GM21528 (cell line): ENCODE data around the gene ST8SIA6.

Experiments used
- ATAC-seq: cut with Tn5 transposase; IDR thresholded peaks from one replicate; pipeline ENCODE4 v1.9.1; 2021; ENCODE audit warnings: mild to moderate bottlenecking, moderate library complexity; ENCODE audit not compliant: unreplicated experiment, low FRiP score

ST8SIA6 gene

GRCh38 chr10:17394854-17395253, 59.5 kb downstream of the ST8SIA6 start:
- ATAC-seq = no peak

DNA sequence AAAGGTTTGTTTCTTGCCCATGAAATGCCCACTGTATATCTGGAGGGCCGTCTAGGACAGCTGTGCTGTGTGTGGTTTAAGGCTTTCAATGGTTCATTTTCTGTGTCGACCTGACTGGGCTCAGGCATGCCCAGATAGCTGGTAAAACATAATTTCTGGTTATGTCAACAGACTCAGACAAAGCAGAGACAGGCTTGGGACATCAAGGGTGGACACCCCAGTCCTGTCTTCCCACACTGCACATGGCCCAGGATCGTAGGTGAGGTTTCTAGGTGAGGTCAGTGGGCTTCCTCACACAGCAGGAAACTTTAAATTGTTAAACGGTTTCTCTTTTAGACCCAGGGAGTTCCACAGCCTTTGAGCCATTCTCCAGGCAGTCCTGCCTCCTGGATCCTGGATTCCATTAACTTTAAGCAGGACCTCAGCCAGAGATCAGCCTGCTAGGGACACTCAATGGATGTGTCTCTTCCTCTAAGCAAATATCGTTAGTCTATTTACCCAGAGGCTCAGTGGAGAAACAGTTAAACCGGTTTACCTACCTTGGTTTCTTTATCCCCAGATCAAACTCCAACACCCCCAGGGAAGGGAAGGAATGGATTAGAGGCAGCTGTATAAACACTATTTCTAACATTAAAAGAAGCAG, 66.4 kb downstream of the ST8SIA6 start:
- ATAC-seq = no peak

GRCh38 chr10:17386616-17387075, 67.7 kb downstream of the ST8SIA6 start:
- no peak for ATAC-seq

DNA sequence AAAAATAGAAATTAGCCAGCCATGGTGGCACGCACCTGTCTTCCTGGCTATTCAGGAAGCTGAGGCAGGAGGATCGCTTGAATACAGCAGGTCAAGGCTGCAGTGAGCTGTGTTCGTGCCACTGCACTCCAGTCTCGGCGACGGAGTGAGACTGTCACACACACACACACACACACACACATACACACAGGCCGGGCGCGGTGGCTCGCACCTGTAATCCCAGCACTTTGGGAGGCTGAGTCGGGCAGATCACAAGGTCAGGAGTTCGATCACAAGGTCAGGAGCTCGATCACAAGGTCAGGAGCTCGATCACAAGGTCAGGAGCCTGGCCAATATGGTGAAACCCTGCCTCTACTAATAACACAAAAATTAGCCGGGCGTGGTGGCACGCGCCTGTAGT, 68.4 kb downstream of the ST8SIA6 start:
- ATAC-seq = no peak

DNA sequence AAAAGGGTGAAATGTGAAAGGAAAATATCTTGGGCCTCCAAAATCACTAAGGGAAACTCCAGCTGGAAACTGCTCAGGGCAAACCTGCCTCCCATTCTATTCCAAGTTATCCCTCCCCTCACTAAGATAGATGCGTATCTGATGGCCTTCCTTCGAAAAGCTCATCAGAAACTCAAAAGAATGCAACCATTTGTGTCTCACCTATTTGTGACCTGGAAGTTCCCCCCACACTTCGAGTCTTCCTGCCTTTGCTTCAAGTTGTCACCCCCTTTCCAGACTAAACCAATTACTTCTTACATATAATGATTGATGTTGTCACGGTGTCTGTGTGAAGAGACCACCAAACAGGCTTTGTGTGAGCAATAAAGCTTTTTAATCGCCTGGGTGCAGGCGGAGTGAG, 69.3 kb downstream of the ST8SIA6 start:
- ATAC-seq = no peak

DNA sequence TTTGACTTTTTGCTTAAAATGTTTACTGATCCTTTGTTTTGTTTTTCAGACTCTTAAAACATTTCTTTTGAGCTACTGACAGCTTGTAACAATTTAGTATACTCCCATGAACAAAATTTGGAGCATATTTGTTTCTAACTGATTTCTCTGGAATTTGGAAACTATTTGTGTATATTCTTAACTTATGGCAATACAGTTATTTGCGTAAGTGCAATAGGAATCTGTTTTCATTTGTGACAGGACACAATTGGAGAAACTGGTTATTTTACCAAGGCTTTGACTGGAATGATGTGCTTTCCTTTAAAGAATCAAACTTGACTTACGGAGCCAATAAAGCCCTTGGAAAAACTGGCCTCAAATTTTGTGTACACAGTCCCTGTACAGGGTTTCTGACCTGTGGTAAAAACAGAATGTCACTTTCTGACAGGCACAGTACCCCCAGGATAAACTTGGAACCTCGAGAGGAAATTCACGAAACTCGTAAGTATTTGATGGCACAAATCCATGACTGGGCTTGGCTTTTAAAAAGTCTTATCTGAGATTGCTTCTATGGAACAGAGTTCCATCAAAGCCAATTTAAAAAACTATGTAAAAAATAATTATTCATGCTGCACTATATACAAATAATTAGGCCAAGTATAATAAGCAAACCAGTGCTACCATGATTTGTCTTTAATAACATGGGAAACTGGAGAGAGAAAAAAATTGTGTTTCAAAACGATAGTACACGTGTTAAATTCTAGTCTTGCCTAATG, 70.4 kb downstream of the ST8SIA6 start:
- ATAC-seq = no peak

- no peak for ATAC-seq
These were observed 72.8 kb downstream of the ST8SIA6 start for GRCh38 chr10:17381502-17382142.

GRCh38 chr10:17380888-17381287, 73.5 kb downstream of the ST8SIA6 start:
- no peak for ATAC-seq

DNA sequence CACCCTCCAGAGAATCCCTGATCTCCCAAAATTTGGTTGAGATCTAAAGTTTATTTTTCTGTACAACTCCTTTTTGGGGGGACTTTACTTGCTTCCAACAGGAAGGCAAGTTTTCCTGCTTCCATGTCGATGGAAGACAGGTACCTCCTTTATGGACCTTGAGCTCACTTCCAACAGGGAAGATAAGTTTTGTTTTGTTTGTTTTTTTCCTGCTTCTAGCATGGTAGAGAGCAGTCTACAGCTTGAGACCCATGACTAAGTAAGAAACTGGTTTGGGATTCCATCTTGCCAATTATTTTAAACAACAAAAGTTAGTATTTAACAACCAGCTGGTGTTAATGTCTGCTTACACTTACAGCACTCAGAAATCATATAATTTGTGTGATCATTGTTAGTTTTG, 74.4 kb downstream of the ST8SIA6 start:
- no peak for ATAC-seq

DNA sequence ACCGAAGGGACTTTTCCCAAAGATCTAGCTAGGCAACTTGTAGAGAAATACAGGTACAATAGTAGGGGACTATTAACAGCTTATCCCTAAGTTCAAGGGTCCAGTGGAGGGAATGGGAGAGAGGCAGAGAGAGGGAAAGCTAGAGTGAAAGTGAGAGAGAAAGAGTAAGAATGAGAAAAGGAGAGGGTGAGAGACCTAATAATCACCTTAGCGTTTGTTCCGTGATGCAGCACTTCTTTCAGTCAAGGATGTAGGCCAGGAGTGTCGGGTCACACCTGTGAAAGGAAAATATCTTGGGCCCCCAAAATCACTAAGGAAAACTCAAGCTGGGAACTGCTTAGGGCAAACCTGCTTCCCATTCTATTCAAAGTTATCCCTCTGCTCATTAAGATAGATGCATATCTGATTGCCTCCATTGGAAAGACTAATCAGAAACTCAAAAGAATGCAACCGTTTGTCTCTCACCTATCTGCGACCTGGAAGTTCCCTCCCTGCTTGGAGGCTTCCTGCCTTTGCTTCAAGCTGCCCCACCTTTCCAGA, 75.2 kb downstream of the ST8SIA6 start:
- no peak for ATAC-seq

GRCh38 chr10:17375936-17376584, 78.3 kb downstream of the ST8SIA6 start:
- no peak for ATAC-seq

DNA sequence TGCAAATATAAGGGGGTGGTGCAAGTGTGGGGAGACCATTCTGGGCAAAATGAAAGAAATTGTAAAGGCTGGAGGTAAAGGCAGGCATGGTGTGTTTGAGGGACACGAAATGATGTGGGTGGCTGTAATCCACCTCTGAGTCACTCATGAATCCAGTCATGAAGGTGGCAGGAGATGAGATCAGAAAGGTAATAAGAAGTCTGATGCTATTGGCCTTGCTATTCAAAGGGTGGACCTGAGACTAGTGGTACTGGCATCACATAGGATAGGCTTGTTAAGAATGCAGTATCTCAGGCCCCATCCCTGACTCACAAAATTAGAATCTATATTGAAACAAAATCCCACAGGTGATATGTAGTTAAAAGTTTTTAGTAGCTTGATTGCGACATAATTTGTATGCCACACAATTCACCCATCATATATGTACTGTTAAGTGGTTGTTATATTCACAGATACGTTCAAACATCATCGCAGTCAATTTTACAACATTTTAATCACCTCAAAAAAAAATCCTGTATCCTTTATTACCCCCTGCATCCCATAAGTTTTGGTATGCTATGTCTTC, 85.6 kb downstream of the ST8SIA6 start:
- ATAC-seq = no peak

GRCh38 chr10:17366705-17367104, 87.7 kb downstream of the ST8SIA6 start:
- no peak for ATAC-seq

DNA sequence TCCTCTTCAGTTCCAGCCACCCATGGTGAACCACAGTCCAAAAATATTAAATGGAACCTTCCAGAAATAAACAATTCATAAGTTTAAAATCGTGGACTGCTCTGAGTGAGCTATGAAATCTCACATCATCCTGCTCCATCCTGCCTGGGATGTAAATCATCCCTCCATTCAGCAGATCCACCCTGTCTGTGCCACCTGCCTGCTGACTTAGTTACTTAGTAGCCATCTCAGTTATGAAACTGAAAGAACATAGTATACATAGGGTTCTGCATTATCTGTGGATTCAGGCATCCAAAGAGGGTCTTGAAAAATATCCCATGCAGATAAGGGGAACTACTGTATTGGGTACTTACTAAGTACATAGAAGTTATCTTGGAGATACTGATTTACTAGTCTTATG, 89.0 kb downstream of the ST8SIA6 start:
- no peak for ATAC-seq

DNA sequence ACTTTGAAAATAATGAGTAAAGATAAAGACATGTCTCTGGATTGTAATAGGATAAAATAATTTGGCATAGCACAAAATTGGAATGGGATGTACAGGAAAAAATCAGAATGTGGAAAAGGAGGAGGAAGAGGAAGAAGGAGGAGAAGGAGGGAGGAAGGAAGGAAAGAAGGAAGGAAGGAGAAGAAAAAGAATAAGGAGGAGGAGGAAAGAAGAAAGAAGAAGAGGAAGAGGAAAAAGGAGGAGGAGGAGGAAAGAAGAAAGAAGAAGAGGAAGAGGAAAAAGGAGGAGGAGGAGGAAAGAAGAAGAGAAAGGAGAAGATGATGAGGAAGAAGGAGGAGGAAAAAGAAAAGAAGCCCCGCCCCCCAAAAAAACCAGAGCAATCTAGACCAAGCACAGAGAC, 95.9 kb downstream of the ST8SIA6 start:
- no peak for ATAC-seq

DNA sequence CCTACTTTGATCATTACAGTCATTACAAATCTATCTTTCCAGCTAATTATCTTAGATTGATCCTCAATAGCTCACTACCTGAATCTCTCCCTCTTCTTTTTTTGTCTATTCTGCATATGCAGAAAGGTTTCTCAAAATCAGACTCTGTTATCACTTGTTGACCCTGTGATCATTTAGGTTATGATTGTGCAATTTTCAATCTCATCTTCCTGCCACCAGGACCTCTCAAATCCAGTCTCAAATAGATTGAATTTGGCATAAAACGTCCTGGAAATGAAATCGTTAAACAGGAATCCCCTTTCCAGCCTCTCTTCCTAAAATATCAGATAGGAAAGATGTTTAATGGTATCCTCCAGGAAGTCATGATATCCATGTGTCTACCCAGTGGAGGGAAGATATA, 96.6 kb downstream of the ST8SIA6 start:
- no peak for ATAC-seq

GRCh38 chr10:17356820-17357219, 97.6 kb downstream of the ST8SIA6 start:
- no peak for ATAC-seq

- no peak for ATAC-seq
These were observed 99.6 kb downstream of the ST8SIA6 start for GRCh38 chr10:17354781-17355180.

- no peak for ATAC-seq
These were observed 100.7 kb downstream of the ST8SIA6 start for GRCh38 chr10:17353568-17354300.

- no peak for ATAC-seq
These were observed 101.8 kb downstream of the ST8SIA6 start for GRCh38 chr10:17352583-17352982.
